DND-41 (cell line): Measurements from ENCODE around the gene SOCS1.

Experiments used
- ATAC-seq: fragments of 200-7000 bp; cut with Tn5 transposase; 3 replicates; pipeline ENCODE4 v1.9.1; 2021; ENCODE audit warnings: low read depth; ENCODE audit not compliant: insufficient read depth
- DNase-seq: peaks from one replicate; pipeline ENCODE4 v3.0.0-alpha.2; 2020
- H2AFZ ChIP-seq: 2 replicates; pipeline ENCODE4 v1.6.0; 2012; ENCODE audit warnings: low read depth, low read length
- H3K27ac ChIP-seq: 2 replicates; pipeline ENCODE4 v1.5.1; 2012; ENCODE audit warnings: low read length, inconsistent platforms
- H3K27me3 ChIP-seq: fragments of 200-600 bp; sonication (generic); 2 replicates; pipeline ENCODE4 v1.6.0; 2012; ENCODE audit warnings: low read length, mild to moderate bottlenecking, inconsistent platforms; ENCODE audit not compliant: insufficient read depth, poor library complexity
- H3K36me3 ChIP-seq: 2 replicates; pipeline ENCODE4 v1.5.1; 2012; ENCODE audit warnings: low read length, inconsistent platforms; ENCODE audit not compliant: insufficient read depth
- H3K4me1 ChIP-seq: 2 replicates; pipeline ENCODE4 v1.5.1; 2012; ENCODE audit warnings: mild to moderate bottlenecking, low read length; ENCODE audit not compliant: insufficient read depth
- H3K4me2 ChIP-seq: 2 replicates; pipeline ENCODE4 v1.6.0; 2012; ENCODE audit warnings: mild to moderate bottlenecking, moderate library complexity, low read length, inconsistent platforms; ENCODE audit not compliant: insufficient read depth
- H3K4me3 ChIP-seq, 2 experiments: fragments of 200-600 bp in 1 of 2; shearing (Covaris generic) in 1 of 2; 2 replicates each; pipeline ENCODE4 v1.5.1; 2012 to 2016; ENCODE audit warnings: inconsistent platforms in 2 of 2, low read length in 2 of 2, mild to moderate bottlenecking in 2 of 2, low read depth in 1 of 2, moderate library complexity in 1 of 2
- H3K79me2 ChIP-seq: 2 replicates; pipeline ENCODE4 v1.6.0; 2012; ENCODE audit warnings: low read length, inconsistent platforms; ENCODE audit not compliant: insufficient read depth
- H3K9ac ChIP-seq: 2 replicates; pipeline ENCODE4 v1.6.0; 2012; ENCODE audit warnings: low read depth, mild to moderate bottlenecking, inconsistent platforms, low read length, moderate library complexity
- H3K9me3 ChIP-seq: 2 replicates; pipeline ENCODE4 v1.5.1; 2012; ENCODE audit warnings: low read length, moderate library complexity, mild to moderate bottlenecking, inconsistent platforms; ENCODE audit not compliant: insufficient read depth, severe bottlenecking
- H4K20me1 ChIP-seq: 2 replicates; pipeline ENCODE4 v1.6.0; 2012; ENCODE audit warnings: low read length; ENCODE audit not compliant: insufficient read depth
- CTCF ChIP-seq: IDR thresholded peaks from 2 replicates; pipeline ENCODE4 v1.5.1; 2012; ENCODE audit warnings: borderline replicate concordance, low read length, moderate library complexity, mild to moderate bottlenecking; ENCODE audit not compliant: poor library complexity, severe bottlenecking; ENCODE audit errors: extremely low read depth
- EZH2 ChIP-seq: IDR thresholded peaks from 3 replicates; pipeline ENCODE4 v1.6.1; 2012; ENCODE audit warnings: borderline replicate concordance, low read depth, mild to moderate bottlenecking, moderate library complexity, low read length, inconsistent platforms; ENCODE audit not compliant: severe bottlenecking

The SOCS1 gene

GRCh38 chr16:11254913-11255736 lies 879 bp downstream of the SOCS1 start:
- Histone ChIP-seq H3K27ac (peak overlapping the region; percentile 91), H3K4me3 (peak overlapping the region; percentile 65 to 95)
- ATAC-seq = peak; percentile 4

GRCh38 chr16:11253995-11254912 lies 1.8 kb downstream of the SOCS1 start:
- peak; percentile 52 for DNase-seq
- Histone ChIP-seq H3K27me3 (no peaks in the 10 kb centered on the region), H3K4me2 (peak overlapping the region; percentile 93), H4K20me1 (peaks cover 52% of the 10 kb centered on the region), H3K4me1 (peaks cover 57% of the 10 kb centered on the region), H3K9ac (peak overlapping the region; percentile 92), H3K36me3 (peaks cover 64% of the 10 kb centered on the region), H3K9me3 (no peaks in the 10 kb centered on the region), H3K4me3 (peak overlapping the region; percentile 65 to 95), H3K27ac (peak overlapping the region; percentile 91), H2AFZ (no peak overlapping the region), H3K79me2 (peaks cover 72% of the 10 kb centered on the region)
- TF ChIP-seq EZH2 (no peak), CTCF (no peak)
- ATAC-seq = no peak

More at GRCh38 chr16:11254913-11255736, 879 bp downstream of the SOCS1 start:
- H3K4me2 ChIP-seq = peak overlapping the region; percentile 93
- no peak overlapping the region for H2AFZ ChIP-seq
- peaks cover 55% of the 10 kb centered on the region for H3K36me3 ChIP-seq
- peak; percentile 43 for TF ChIP-seq CTCF
- TF ChIP-seq EZH2 = no peak
- H4K20me1 ChIP-seq = peaks cover 52% of the 10 kb centered on the region
- no peaks in the 10 kb centered on the region for H3K27me3 ChIP-seq
- H3K4me1 ChIP-seq = peaks cover 60% of the 10 kb centered on the region
- no peaks in the 10 kb centered on the region for H3K9me3 ChIP-seq
- H3K9ac ChIP-seq = peak overlapping the region; percentile 92
- peak; percentile 62 for DNase-seq
- H3K79me2 ChIP-seq = peaks cover 72% of the 10 kb centered on the region

- H3K79me2 ChIP-seq = peaks cover 72% of the 10 kb centered on the region
- peak overlapping the region; percentile 91 for H3K27ac ChIP-seq
- H4K20me1 ChIP-seq = peaks cover 52% of the 10 kb centered on the region
- ATAC-seq (no peak), DNase-seq (peak; percentile 51)
- peaks cover 47% of the 10 kb centered on the region for H3K4me1 ChIP-seq
- no peaks in the 10 kb centered on the region for H3K27me3 ChIP-seq
- H3K9me3 ChIP-seq = no peaks in the 10 kb centered on the region
- TF ChIP-seq EZH2 (no peak), CTCF (peak; percentile 2)
- peak overlapping the region; percentile 92 for H3K9ac ChIP-seq
- peak overlapping the region; percentile 93 for H3K4me2 ChIP-seq
- peak overlapping the region; percentile 65 to 95 for H3K4me3 ChIP-seq
- H3K36me3 ChIP-seq = peaks cover 69% of the 10 kb centered on the region
- no peak overlapping the region for H2AFZ ChIP-seq
Observed at GRCh38 chr16:11253009-11253994, 2.7 kb downstream of the SOCS1 start.
